PC-9 (cell line): ENCODE results near the gene SMPD1.

Source experiments
- CTCF ChIP-seq: fragments of 200-600 bp; sonication (generic); conservative IDR thresholded peaks from 2 replicates; pipeline ENCODE4 v1.6.1; 2017; ENCODE audit warnings: mixed run types, antibody characterized with exemption, mild to moderate bottlenecking, moderate library complexity
- EZH2 ChIP-seq: fragments of 200-600 bp; sonication (generic); IDR thresholded peaks from 2 replicates; pipeline ENCODE4 v1.8.0; 2017; ENCODE audit warnings: antibody characterized with exemption, low read depth

- no peak for TF ChIP-seq CTCF
- no peak for TF ChIP-seq EZH2
Observed at GRCh38 chr11:6437423-6437822, 47.1 kb downstream of the SMPD1 start.
